IMR-90 (cell line): ENCODE measurements around the gene RPS8. TPM values are rescaled to one million over a fixed set of nuclear protein-coding genes. Genes with fewer than 3 reads are reported as not detected.
"Not testable (repeated sequence)": the region's sequence is repeated elsewhere in the genome, so short reads cannot be mapped to it uniquely, and the experiment has no call there.

Source experiments
- ATAC-seq: fragments of 200-7000 bp; cut with Tn5 transposase; 2 replicates; pipeline ENCODE4 v1.9.1; 2020; ENCODE audit warnings: low read depth, mild to moderate bottlenecking, moderate library complexity
- BruUV-seq: library from RNA; stranded (reverse); fragments of 400-500 nt; replicated peaks from 2 replicates; lab custom pipeline; 2021; lab: Mats Ljungman, UMichigan
- CTCF ChIA-PET: fragments of 300-600 bp; formaldehyde crosslinking; extraction: SDS; loops from one replicate; lab custom pipeline; 2021; ENCODE audit warnings: antibody characterized with exemption; lab: Yijun Ruan, JAX
- POLR2A ChIA-PET: fragments of 300-600 bp; sonication (Branson Sonifier 250); formaldehyde crosslinking; loops from one replicate; lab custom pipeline; 2022; ENCODE audit warnings: antibody characterized with exemption; ENCODE audit not compliant: unreplicated experiment; lab: Charles Lee
- DNase-seq: peaks from one replicate; pipeline ENCODE4 v3.0.0; 2013
- H2AFZ ChIP-seq: replicated peaks from 2 replicates; pipeline ENCODE3; 2013; ENCODE audit warnings: low read length, mild to moderate bottlenecking; ENCODE audit not compliant: poor library complexity
- H2AK5ac ChIP-seq: 2 replicates; pipeline ENCODE4 v1.6.1; 2013; ENCODE audit warnings: low read depth, low read length, inconsistent platforms
- H2AK9ac ChIP-seq: replicated peaks from 2 replicates; pipeline ENCODE3; 2013; ENCODE audit warnings: mild to moderate bottlenecking, low read depth, low read length, moderate library complexity; ENCODE audit not compliant: poor library complexity
- H2BK120ac ChIP-seq: 2 replicates; pipeline ENCODE4 v1.6.1; 2013; ENCODE audit warnings: low read depth, low read length, inconsistent platforms
- H2BK15ac ChIP-seq: 3 replicates; pipeline ENCODE4 v1.6.1; 2013; ENCODE audit warnings: low read depth, low read length, inconsistent platforms
- H2BK20ac ChIP-seq: 2 replicates; pipeline ENCODE4 v1.6.1; 2013; ENCODE audit warnings: low read depth, mild to moderate bottlenecking, inconsistent platforms, low read length, moderate library complexity
- H2BK5ac ChIP-seq: 2 replicates; pipeline ENCODE4 v1.6.1; 2013; ENCODE audit warnings: mild to moderate bottlenecking, low read depth, low read length, inconsistent platforms; ENCODE audit not compliant: poor library complexity, severe bottlenecking
- H3K14ac ChIP-seq: replicated peaks from 2 replicates; pipeline ENCODE4 v1.6.1; 2013; ENCODE audit warnings: low read depth, low read length, inconsistent platforms
- H3K18ac ChIP-seq: 2 replicates; pipeline ENCODE4 v1.6.1; 2013; ENCODE audit warnings: low read depth, low read length, control low read depth
- H3K23ac ChIP-seq: 2 replicates; pipeline ENCODE4 v1.6.1; 2013; ENCODE audit warnings: low read depth, low read length, inconsistent platforms
- H3K27ac ChIP-seq: 2 replicates; pipeline ENCODE4 v1.5.1; 2013; ENCODE audit warnings: mild to moderate bottlenecking, control low read depth, low read length; ENCODE audit not compliant: insufficient read depth
- H3K27me3 ChIP-seq: 2 replicates; pipeline ENCODE4 v1.6.1; 2013; ENCODE audit warnings: low read length; ENCODE audit not compliant: control insufficient read depth, insufficient read depth
- H3K36me3 ChIP-seq: 2 replicates; pipeline ENCODE4 v1.6.1; 2013; ENCODE audit warnings: low read length, mixed read lengths; ENCODE audit not compliant: control insufficient read depth, insufficient read depth
- H3K4ac ChIP-seq: 2 replicates; pipeline ENCODE4 v1.6.1; 2013; ENCODE audit warnings: low read depth, low read length, inconsistent platforms
- H3K4me1 ChIP-seq: 2 replicates; pipeline ENCODE4 v1.6.1; 2013; ENCODE audit warnings: low read length, mixed read lengths; ENCODE audit not compliant: control insufficient read depth, insufficient read depth
- H3K4me2 ChIP-seq: 2 replicates; pipeline ENCODE4 v1.6.1; 2013; ENCODE audit warnings: low read depth, mild to moderate bottlenecking, control low read depth, low read length, moderate library complexity
- H3K4me3 ChIP-seq: 2 replicates; pipeline ENCODE4 v1.5.1; 2013; ENCODE audit warnings: low read depth, mild to moderate bottlenecking, control low read depth, low read length, moderate library complexity; ENCODE audit not compliant: insufficient read depth
- H3K56ac ChIP-seq: 2 replicates; pipeline ENCODE4 v1.6.1; 2013; ENCODE audit warnings: low read length, inconsistent platforms; ENCODE audit not compliant: insufficient read depth; ENCODE audit errors: extremely low read depth
- H3K79me1 ChIP-seq, 2 experiments: 2 replicates each; pipeline ENCODE4 v1.6.1; 2013; ENCODE audit warnings: low read length in 2 of 2, inconsistent platforms in 1 of 2, low read depth in 1 of 2
- H3K9ac ChIP-seq: 2 replicates; pipeline ENCODE4 v1.6.1; 2013; ENCODE audit warnings: low read depth, low read length, control low read depth
- H3K9me1 ChIP-seq: 2 replicates; pipeline ENCODE4 v1.6.1; 2013; ENCODE audit warnings: low read length, inconsistent platforms; ENCODE audit not compliant: insufficient read depth
- H3K9me3 ChIP-seq: 2 replicates; pipeline ENCODE4 v1.6.1; 2013; ENCODE audit warnings: low read length; ENCODE audit not compliant: control insufficient read depth, insufficient read depth
- H4K20me1 ChIP-seq: 2 replicates; pipeline ENCODE4 v1.6.1; 2013; ENCODE audit warnings: low read length, inconsistent platforms; ENCODE audit not compliant: insufficient read depth
- H4K5ac ChIP-seq: 2 replicates; pipeline ENCODE4 v1.6.1; 2013; ENCODE audit warnings: mild to moderate bottlenecking, low read depth, low read length, control low read depth
- H4K8ac ChIP-seq, 2 experiments: 2 replicates each; pipeline ENCODE4 v1.6.1; 2013; ENCODE audit warnings: low read depth in 2 of 2, low read length in 2 of 2, control low read depth in 1 of 2, inconsistent platforms in 1 of 2
- H4K91ac ChIP-seq: 2 replicates; pipeline ENCODE4 v1.6.1; 2013; ENCODE audit warnings: low read depth, low read length, inconsistent platforms; ENCODE audit not compliant: insufficient read depth
- WGBS, 2 experiments: methylation state at CpG; one replicate each; pipeline versions ENCODE4 v1.1.5 to v1.1.7; 2013; ENCODE audit warnings: missing lambda C conversion rate in 2 of 2; ENCODE audit not compliant: insufficient read length in 1 of 2; ENCODE audit errors: extremely low coverage in 2 of 2; 5-methylcytosine and 5-hydroxymethylcytosine counted together
- dilution Hi-C: fragments of 300-500 bp; cut with HindIII; formaldehyde crosslinking; loops from one replicate; pipeline ENCODE4 v1.14.3; 2018; ENCODE audit warnings: low sequenced_read_pairs; ENCODE audit not compliant: unreplicated experiment
- in situ Hi-C: fragments of 300-500 bp; cut with MboI; formaldehyde crosslinking; loops from 3 replicates; pipeline ENCODE4 v1.14.3; 2019; ENCODE audit warnings: low sequenced_read_pairs, inconsistent platforms, mixed read lengths
- intact Hi-C: fragments of 100-400 bp; cut with micrococcal nuclease; formaldehyde crosslinking; loops from 2 replicates; pipeline ENCODE4 v1.10.0; 2022
- polyA plus RNA-seq, 3 experiments: library from polyadenylated mRNA; depleted of rRNA; stranded (reverse); fragments of >200 nt; gene quantifications; 2 replicates each; pipeline ENCODE4 v1.2.3, GENCODE V29; 2012; ENCODE audit warnings: low replicate concordance in 1 of 3
- total RNA-seq: library from RNA; depleted of rRNA; stranded (reverse); fragments of >200 nt; gene quantifications from 2 replicates; pipeline ENCODE4 v1.2.3, GENCODE V29; 2012

Gene RPS8
- total and polyA plus RNA-seq, 2 of the 4 experiments (the other 2 are of a cell fraction): 2,171 to 2,255 TPM

DNA sequence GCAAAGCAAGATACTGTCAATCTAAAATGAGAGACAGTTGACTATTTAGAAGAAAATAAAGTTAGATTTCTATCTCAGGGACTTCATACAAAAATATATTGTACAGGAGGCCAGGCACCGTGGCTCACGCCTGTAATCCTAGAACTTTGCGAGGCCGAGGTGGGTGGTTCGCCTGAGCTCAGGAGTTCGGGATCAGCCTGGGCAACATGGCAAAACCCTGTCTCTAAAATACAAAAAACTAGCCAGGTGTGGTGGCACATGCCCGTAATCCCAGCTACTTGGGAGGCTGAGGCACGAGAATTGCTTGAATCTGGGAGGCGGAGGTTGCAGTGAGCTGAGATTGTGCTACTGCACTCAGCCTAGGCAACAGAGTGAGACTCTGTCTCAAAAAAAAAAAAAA is 40.6 kb downstream of the RPS8 start:
- H2BK20ac ChIP-seq, in situ Hi-C loops, H3K4me2 ChIP-seq, DNase-seq, H3K36me3 ChIP-seq, H3K9me3 ChIP-seq, H4K20me1 ChIP-seq, H3K4me3 ChIP-seq, H4K8ac ChIP-seq, H2BK5ac ChIP-seq, H3K23ac ChIP-seq, H3K14ac ChIP-seq, intact Hi-C loops, H4K5ac ChIP-seq, POLR2A ChIA-PET, H4K91ac ChIP-seq, H2AFZ ChIP-seq, dilution Hi-C loops, ATAC-seq, H3K27ac ChIP-seq, H2AK5ac ChIP-seq, BruUV-seq, H3K27me3 ChIP-seq, H2BK120ac ChIP-seq, H2BK15ac ChIP-seq, H3K56ac ChIP-seq, H3K18ac ChIP-seq, H2AK9ac ChIP-seq, H3K9ac ChIP-seq: not testable (repeated sequence)
- CTCF ChIA-PET: interaction anchor here (1.2 kb wide), 1 partner anchor 23 kb away, joined by 3 read pairs; no protein-coding TSS in a partner anchor
- WGBS, 2 experiments: no CpG with 5 or more reads among the region's 9 CpGs
- peaks cover 2 to 27% of the 10 kb centered on the region in 2 experiments; a peak in 2 of 4 replicates for H3K79me1 ChIP-seq
- H3K4me1 ChIP-seq: peaks cover 22% of the 10 kb centered on the region
- peaks cover 11% of the 10 kb centered on the region for H3K9me1 ChIP-seq
- H3K4ac ChIP-seq: peak overlapping the region; percentile 43; the same call in 1 of the 2 replicates
